Tibial artery (tissue), 4 donors: Measurements from ENCODE around the gene TMEM247.

Experiments used
- DNase-seq, 2 donors: peaks; one replicate each; pipeline ENCODE4 v3.0.0-alpha.2; 2019
- H3K27ac ChIP-seq, 2 donors: fragments of 200-600 bp; sonication (generic) in 1 of 2; 1 replicate in 1 of 2; 2 replicates in 1 of 2; pipeline ENCODE4 v1.5.1; 2018 to 2019; ENCODE audit warnings: mild to moderate bottlenecking in 1 of 2
- H3K27me3 ChIP-seq, 2 donors: fragments of 200-600 bp; sonication (generic) in 1 of 2; one replicate each; pipeline versions ENCODE4 v1.5.1 to v1.6.0; 2016 to 2019
- H3K36me3 ChIP-seq, 3 donors: fragments of 200-600 bp; sonication (generic) in 2 of 3; one replicate each; pipeline ENCODE4 v1.5.1; 2016 to 2019; ENCODE audit warnings: mild to moderate bottlenecking in 2 of 3
- H3K4me1 ChIP-seq, 4 donors: fragments of 200-600 bp; sonication (generic) in 2 of 4; 1 replicate in 3 of 4; 2 replicates in 1 of 4; pipeline ENCODE4 v1.5.1; 2016 to 2019
- H3K4me3 ChIP-seq, 2 donors: fragments of 200-600 bp; sonication (generic) in 1 of 2; 1 replicate in 1 of 2; 2 replicates in 1 of 2; pipeline ENCODE4 v1.5.1; 2018 to 2019; ENCODE audit warnings: mild to moderate bottlenecking in 2 of 2
- H3K9me3 ChIP-seq, 3 donors: fragments of 200-600 bp; sonication (generic) in 1 of 3; one replicate each; pipeline ENCODE4 v1.5.1; 2016 to 2019
- intact Hi-C: fragments of 100-400 bp; cut with DNase I; formaldehyde crosslinking; loops from one replicate; pipeline ENCODE4 v1.15.0; 2023; ENCODE audit warnings: low total_unique reads
- TF ChIP-seq, protein P1 (sequence below), 2 experiments: fragments of 200-600 bp in 1 of 2; fragments of 450-650 bp in 1 of 2; IDR thresholded peaks; one replicate each; pipeline ENCODE4 v1.5.1; 2017 to 2019; ENCODE audit warnings: antibody characterized with exemption in 2 of 2, mild to moderate bottlenecking in 1 of 2, moderate library complexity in 1 of 2

TMEM247 gene

DNA sequence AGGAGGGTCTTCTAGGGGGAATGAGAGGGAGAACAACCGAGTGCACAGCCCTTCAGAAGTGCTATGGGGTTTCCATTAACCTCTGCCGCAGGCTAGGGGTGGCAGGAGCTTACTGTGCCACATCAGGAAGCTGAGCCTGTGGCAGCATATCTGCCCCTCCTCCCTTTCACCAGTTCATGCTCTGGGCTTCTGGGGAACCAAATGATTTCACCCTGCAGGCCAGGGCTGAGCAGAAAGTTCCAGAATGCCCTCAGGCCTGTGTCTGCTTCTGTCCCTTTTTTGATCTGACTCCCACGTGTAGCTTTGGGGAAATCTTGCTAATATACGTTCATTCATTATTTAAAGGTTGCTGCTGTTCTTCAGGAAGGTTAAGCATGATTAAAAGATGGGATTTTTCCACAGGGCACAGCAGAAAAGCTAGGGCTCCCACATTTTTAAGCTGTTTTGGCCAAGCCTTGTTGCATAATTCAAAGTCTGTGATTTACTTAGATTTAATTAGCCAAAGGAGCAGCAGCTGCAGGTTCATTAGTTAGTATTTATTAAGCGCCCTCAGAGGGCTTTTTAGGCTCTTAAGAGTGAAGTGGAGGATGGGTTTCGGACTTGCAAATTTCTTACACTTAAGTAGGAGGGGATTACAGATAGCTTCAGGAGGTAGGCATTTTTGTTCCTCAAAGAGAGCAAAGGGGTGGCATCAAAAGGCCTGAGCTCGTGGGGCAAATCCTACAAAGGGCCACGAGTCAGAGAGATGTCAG, 10.2 kb downstream of the TMEM247 start:
- peak overlapping the region; percentile 56 to 74 for H3K27ac ChIP-seq
- intact Hi-C loops = no loop called here
- no peaks in the 10 kb centered on the region for H3K9me3 ChIP-seq
- TF ChIP-seq, protein P1, sequence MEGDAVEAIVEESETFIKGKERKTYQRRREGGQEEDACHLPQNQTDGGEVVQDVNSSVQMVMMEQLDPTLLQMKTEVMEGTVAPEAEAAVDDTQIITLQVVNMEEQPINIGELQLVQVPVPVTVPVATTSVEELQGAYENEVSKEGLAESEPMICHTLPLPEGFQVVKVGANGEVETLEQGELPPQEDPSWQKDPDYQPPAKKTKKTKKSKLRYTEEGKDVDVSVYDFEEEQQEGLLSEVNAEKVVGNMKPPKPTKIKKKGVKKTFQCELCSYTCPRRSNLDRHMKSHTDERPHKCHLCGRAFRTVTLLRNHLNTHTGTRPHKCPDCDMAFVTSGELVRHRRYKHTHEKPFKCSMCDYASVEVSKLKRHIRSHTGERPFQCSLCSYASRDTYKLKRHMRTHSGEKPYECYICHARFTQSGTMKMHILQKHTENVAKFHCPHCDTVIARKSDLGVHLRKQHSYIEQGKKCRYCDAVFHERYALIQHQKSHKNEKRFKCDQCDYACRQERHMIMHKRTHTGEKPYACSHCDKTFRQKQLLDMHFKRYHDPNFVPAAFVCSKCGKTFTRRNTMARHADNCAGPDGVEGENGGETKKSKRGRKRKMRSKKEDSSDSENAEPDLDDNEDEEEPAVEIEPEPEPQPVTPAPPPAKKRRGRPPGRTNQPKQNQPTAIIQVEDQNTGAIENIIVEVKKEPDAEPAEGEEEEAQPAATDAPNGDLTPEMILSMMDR (IDR thresholded peaks at IDR 0.05) = no peak
- no peaks in the 10 kb centered on the region for H3K36me3 ChIP-seq
- DNase-seq = no peak
- H3K27me3 ChIP-seq = no peaks in the 10 kb centered on the region
- H3K4me1 ChIP-seq = peaks cover 3 to 36% (median 28%) of the 10 kb centered on the region in 4 donors
- H3K4me3 ChIP-seq = no peak overlapping the region

DNA sequence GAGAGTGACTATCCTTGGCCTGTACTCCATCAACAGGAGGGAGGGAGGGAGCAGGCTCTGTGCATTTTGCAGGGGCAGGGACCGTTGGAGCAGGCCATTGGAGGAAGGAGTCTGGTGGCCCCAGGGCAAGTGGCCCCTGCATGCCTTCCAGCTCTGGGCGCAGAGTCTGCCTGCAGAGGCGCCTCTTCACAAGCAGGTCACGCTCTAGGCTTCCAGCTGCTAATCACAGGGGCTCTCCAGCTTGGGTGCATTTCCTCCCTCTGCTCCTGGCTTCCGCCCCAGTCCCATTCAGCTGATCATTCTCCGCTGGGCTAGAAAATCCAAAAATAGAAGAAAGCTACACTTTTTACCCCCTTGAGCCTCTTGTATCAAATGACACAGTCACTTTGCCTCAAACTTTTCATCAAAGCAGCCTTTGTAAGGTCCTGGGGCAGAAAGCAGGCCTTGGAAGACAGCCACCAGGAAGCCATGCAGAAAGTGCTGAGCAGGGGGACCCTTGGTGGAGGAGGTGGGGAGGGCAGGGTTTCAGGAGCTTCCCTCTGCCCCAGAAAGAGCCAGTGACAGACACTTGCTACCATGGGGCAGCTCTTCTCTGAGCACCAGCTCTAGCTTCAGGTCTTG, 11.3 kb downstream of the TMEM247 start:
- Histone ChIP-seq H3K4me1 (peaks cover 3 to 36% (median 28%) of the 10 kb centered on the region in 4 donors), H3K4me3 (no peak overlapping the region), H3K36me3 (no peaks in the 10 kb centered on the region), H3K9me3 (no peaks in the 10 kb centered on the region), H3K27me3 (no peaks in the 10 kb centered on the region), H3K27ac (peak overlapping the region; percentile 56 to 74)
- TF ChIP-seq, protein P1 (IDR thresholded peaks at IDR 0.05) = peak in 1 of 2 experiments; percentile 17
- DNase-seq = peak; percentile 64 to 87
- intact Hi-C loops = no loop called here

DNA sequence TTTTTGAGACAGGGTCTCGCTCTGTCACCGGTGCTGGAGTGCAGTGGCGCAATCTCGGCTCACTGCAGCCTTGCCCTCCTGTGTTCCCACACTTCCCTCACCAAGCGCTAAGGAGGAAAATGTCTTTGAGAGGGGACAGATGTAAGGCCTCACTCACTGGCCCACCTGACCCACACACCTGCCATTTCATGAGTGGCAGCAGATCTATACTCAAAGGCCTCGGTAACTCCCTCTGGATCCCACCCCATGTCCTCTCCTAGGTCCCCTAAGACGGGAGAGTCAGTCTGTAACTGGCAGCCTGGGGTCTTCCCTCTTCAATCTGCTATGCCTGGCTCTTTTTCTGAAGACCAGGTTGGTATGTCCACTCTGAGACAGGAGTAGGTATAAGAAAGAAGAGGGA, 12.9 kb downstream of the TMEM247 start:
- TF ChIP-seq, protein P1 (IDR thresholded peaks at IDR 0.05) = no peak
- intact Hi-C loops = no loop called here
- no peak overlapping the region for H3K27ac ChIP-seq
- H3K9me3 ChIP-seq = no peaks in the 10 kb centered on the region
- no peaks in the 10 kb centered on the region for H3K36me3 ChIP-seq
- H3K4me3 ChIP-seq = no peak overlapping the region
- DNase-seq = no peak
- peaks cover 3 to 36% (median 28%) of the 10 kb centered on the region in 4 donors for H3K4me1 ChIP-seq
- H3K27me3 ChIP-seq = no peaks in the 10 kb centered on the region

DNA sequence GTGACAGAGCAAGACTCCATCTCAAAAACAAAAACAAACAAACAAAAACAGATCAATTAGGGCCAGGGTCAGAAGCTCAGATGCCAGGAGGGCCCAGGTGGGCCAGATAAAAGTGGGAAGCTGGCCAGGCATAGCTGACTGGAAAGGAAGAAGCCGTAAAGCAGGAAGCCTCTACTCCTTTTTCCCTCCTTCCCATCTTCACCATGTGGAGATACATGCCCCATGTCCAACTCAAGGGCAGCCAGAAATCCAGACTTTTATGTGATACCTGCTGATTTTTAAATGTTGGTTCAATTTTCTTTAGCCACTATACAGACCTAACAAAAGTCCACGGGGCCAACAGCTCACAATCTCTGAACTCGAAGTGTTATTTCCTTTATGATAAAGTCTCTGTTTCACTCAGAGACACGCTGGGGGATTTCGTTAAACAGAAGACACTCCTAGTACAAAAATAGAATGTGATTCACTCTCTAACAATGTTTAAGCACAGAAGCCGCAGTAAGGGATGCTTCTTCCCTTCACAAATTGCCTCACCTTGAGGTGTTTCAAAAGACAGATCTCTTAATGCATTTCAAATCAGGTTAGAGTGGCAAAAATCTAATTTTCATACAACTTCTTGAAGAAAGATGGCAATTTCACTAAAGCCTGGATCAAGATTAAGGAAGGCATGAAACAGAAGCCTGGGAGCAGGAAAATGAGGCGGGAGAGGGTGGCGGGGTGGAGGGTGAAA, 14.0 kb downstream of the TMEM247 start:
- TF ChIP-seq, protein P1 (IDR thresholded peaks at IDR 0.05) = no peak
- no peaks in the 10 kb centered on the region for H3K9me3 ChIP-seq
- no peaks in the 10 kb centered on the region for H3K36me3 ChIP-seq
- no peak for DNase-seq
- H3K27me3 ChIP-seq = no peaks in the 10 kb centered on the region
- no peak overlapping the region for H3K4me3 ChIP-seq
- H3K27ac ChIP-seq = no peak overlapping the region
- intact Hi-C loops = no loop called here
- peaks cover 3 to 25% (median 18%) of the 10 kb centered on the region in 4 donors for H3K4me1 ChIP-seq

DNA sequence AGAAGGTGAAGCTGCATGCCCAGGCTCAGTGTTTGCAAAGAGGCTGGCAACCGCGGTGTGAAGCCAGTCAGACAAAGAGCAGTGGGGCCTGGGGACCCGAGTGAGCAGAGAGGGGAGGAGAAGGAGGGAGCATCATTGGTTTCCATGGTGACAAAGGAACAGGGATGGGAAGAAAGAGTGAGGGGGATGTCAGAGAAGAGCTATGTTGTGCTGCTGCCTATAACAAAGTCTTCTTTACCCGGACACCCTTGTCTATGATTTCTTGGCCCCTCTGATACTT, 14.5 kb downstream of the TMEM247 start:
- intact Hi-C loops = no loop called here
- no peaks in the 10 kb centered on the region for H3K27me3 ChIP-seq
- no peaks in the 10 kb centered on the region for H3K9me3 ChIP-seq
- H3K4me1 ChIP-seq = peaks cover 3 to 21% (median 16%) of the 10 kb centered on the region in 4 donors
- TF ChIP-seq, protein P1 (IDR thresholded peaks at IDR 0.05) = no peak
- no peak overlapping the region for H3K4me3 ChIP-seq
- H3K27ac ChIP-seq = no peak overlapping the region
- no peak for DNase-seq
- no peaks in the 10 kb centered on the region for H3K36me3 ChIP-seq
